A549 (cell line): Measurements from ENCODE around the gene DZANK1. TPM values are rescaled to one million over a fixed set of nuclear protein-coding genes. Genes with fewer than 3 reads are reported as not detected.

Experiments
- ATAC-seq, 2 experiments: fragments of 200-7000 bp in 1 of 2; fragments of >200 bp in 1 of 2; cut with Nextera tagmentation in 1 of 2; cut with Tn5 transposase in 1 of 2; 3 replicates each; pipeline versions ENCODE4 v1.8.0 to v1.9.1; 2018 to 2020; ENCODE audit warnings: mild to moderate bottlenecking in 1 of 2, moderate library complexity in 1 of 2
- CTCF ChIA-PET: fragments of 300-600 bp; sonication (Branson Sonifier 250); formaldehyde crosslinking; extraction: SDS; loops from one replicate; lab custom pipeline; 2021; ENCODE audit warnings: antibody characterized with exemption, inconsistent platforms; lab: Yijun Ruan, JAX
- POLR2A ChIA-PET: fragments of 350-600 bp; formaldehyde crosslinking; extraction: SDS; loops from one replicate; lab custom pipeline; 2021; ENCODE audit warnings: antibody characterized with exemption, inconsistent platforms; lab: Yijun Ruan, JAX
- DNase-seq, 2 experiments: peaks; one replicate each; pipeline versions ENCODE4 v3.0.0 to v3.0.0-alpha.2; 2011 to 2016; ENCODE audit warnings: low read depth in 1 of 2, low spot score in 1 of 2
- FAIRE-seq: peaks from 2 replicates; lab custom pipeline; 2011; peaks lifted over from hg19 to GRCh38; lab: Jason Lieb, UNC
- H3K27ac ChIP-seq, 2 experiments: fragments of >200 bp; sonication (Bioruptor Twin); formaldehyde crosslinking; 3 replicates each; pipeline ENCODE4 v1.5.1; 2016 to 2017
- H3K4me1 ChIP-seq: fragments of >200 bp; sonication (Bioruptor Twin); formaldehyde crosslinking; 3 replicates; pipeline ENCODE4 v1.6.1; 2016
- H3K4me2 ChIP-seq: fragments of >200 bp; sonication (Bioruptor Twin); formaldehyde crosslinking; 3 replicates; pipeline ENCODE4 v1.6.1; 2016
- H3K4me3 ChIP-seq: fragments of >200 bp; sonication (Bioruptor Twin); formaldehyde crosslinking; 3 replicates; pipeline ENCODE4 v1.5.1; 2016
- H3K9me3 ChIP-seq: fragments of >200 bp; sonication (Bioruptor Twin); formaldehyde crosslinking; 3 replicates; pipeline ENCODE4 v1.6.1; 2016
- BCL3 ChIP-seq: fragments of >200 bp; sonication (Bioruptor Twin); formaldehyde crosslinking; IDR thresholded peaks from 3 replicates; pipeline ENCODE4 v1.6.1; 2016
- BHLHE40 ChIP-seq: IDR thresholded peaks from 2 replicates; pipeline ENCODE4 v1.6.1; 2012; ENCODE audit warnings: low read depth, low read length, inconsistent platforms
- CBX2 ChIP-seq: fragments of 200-600 bp; sonication (generic); IDR thresholded peaks from 2 replicates; pipeline ENCODE4 v1.6.1; 2016; ENCODE audit warnings: low read depth, mild to moderate bottlenecking, borderline replicate concordance
- CBX8 ChIP-seq: fragments of 200-600 bp; sonication (generic); IDR thresholded peaks from 2 replicates; pipeline ENCODE4 v1.6.1; 2016
- CHD4 ChIP-seq: fragments of 200-600 bp; sonication (generic); IDR thresholded peaks from 2 replicates; pipeline ENCODE4 v1.6.1; 2016; ENCODE audit warnings: antibody characterized with exemption, mild to moderate bottlenecking, borderline replicate concordance
- CTCF ChIP-seq: fragments of >200 bp; sonication (Bioruptor Twin); formaldehyde crosslinking; IDR thresholded peaks from 3 replicates; pipeline ENCODE4 v1.5.1; 2016
- E2F6 ChIP-seq: IDR thresholded peaks from 2 replicates; pipeline ENCODE4 v1.6.1; 2012; ENCODE audit warnings: low read depth, borderline replicate concordance
- EHF ChIP-seq: fragments of 250-450 bp; sonication (Bioruptor Pico); IDR thresholded peaks from 2 replicates; pipeline ENCODE4 v1.5.0; 2020; ENCODE audit warnings: mild to moderate bottlenecking
- EHMT2 ChIP-seq: fragments of 200-600 bp; sonication (generic); IDR thresholded peaks from 2 replicates; pipeline ENCODE4 v1.6.1; 2016; ENCODE audit warnings: antibody characterized with exemption, low read depth, mild to moderate bottlenecking, moderate library complexity
- EP300 ChIP-seq, 2 experiments: fragments of >200 bp; sonication (Bioruptor Twin); formaldehyde crosslinking; IDR thresholded peaks; 2 replicates in 1 of 2; 3 replicates in 1 of 2; pipeline ENCODE4 v1.6.1; 2016 to 2017
- FOSL2 ChIP-seq, 2 experiments: fragments of 450-650 bp in 1 of 2; fragments of >200 bp in 1 of 2; sonication (Bioruptor Twin) in 1 of 2; formaldehyde crosslinking; IDR thresholded peaks; 2 replicates each; pipeline versions ENCODE4 v1.5.0 to v1.6.1; 2016 to 2020; ENCODE audit warnings: mild to moderate bottlenecking in 1 of 2, moderate library complexity in 1 of 2
- FOXS1 ChIP-seq: fragments of 250-450 bp; sonication (Bioruptor Pico); IDR thresholded peaks from 2 replicates; pipeline ENCODE4 v1.5.0; 2020; ENCODE audit warnings: mild to moderate bottlenecking, moderate library complexity
- HES2 ChIP-seq: fragments of >200 bp; sonication (Bioruptor Twin); formaldehyde crosslinking; IDR thresholded peaks from 2 replicates; pipeline ENCODE4 v1.6.1; 2016
- HMGXB4 ChIP-seq: fragments of 250-450 bp; sonication (Bioruptor Pico); IDR thresholded peaks from 2 replicates; pipeline ENCODE4 v1.5.0; 2021; ENCODE audit warnings: mild to moderate bottlenecking, moderate library complexity, borderline replicate concordance
- HOXA7 ChIP-seq: fragments of 250-450 bp; sonication (Bioruptor Pico); IDR thresholded peaks from 2 replicates; pipeline ENCODE4 v1.5.0; 2020; ENCODE audit warnings: mild to moderate bottlenecking, moderate library complexity
- HOXB5 ChIP-seq: fragments of 250-450 bp; sonication (Bioruptor Pico); IDR thresholded peaks from 2 replicates; pipeline ENCODE4 v1.5.0; 2020; ENCODE audit warnings: mild to moderate bottlenecking, moderate library complexity
- JUNB ChIP-seq: fragments of >200 bp; sonication (Bioruptor Twin); formaldehyde crosslinking; IDR thresholded peaks from 2 replicates; pipeline ENCODE4 v1.6.1; 2016
- MAFK ChIP-seq: fragments of 450-650 bp; IDR thresholded peaks from 2 replicates; pipeline ENCODE4 v1.6.1; 2014; ENCODE audit not compliant: partially characterized antibody
- MYC ChIP-seq: IDR thresholded peaks from 2 replicates; pipeline ENCODE4 v1.6.1; 2012; ENCODE audit warnings: mild to moderate bottlenecking, inconsistent platforms, low read length, improper control_type of control experiment, borderline replicate concordance
- PBX3 ChIP-seq: IDR thresholded peaks from 2 replicates; pipeline ENCODE4 v1.6.1; 2012
- POLR2A ChIP-seq: IDR thresholded peaks from 2 replicates; pipeline ENCODE4 v1.6.1; 2012; ENCODE audit warnings: mild to moderate bottlenecking, low read length
- RARB ChIP-seq: fragments of 250-450 bp; sonication (Bioruptor Pico); IDR thresholded peaks from 2 replicates; pipeline ENCODE4 v1.8.0; 2021; ENCODE audit warnings: mild to moderate bottlenecking, moderate library complexity
- RNF2 ChIP-seq: fragments of 200-600 bp; sonication (generic); IDR thresholded peaks from 2 replicates; pipeline ENCODE4 v1.6.1; 2016; ENCODE audit warnings: low read depth, mild to moderate bottlenecking, antibody characterized with exemption, moderate library complexity, borderline replicate concordance
- TP53 ChIP-seq: fragments of 250-450 bp; sonication (Bioruptor Pico); IDR thresholded peaks from 2 replicates; pipeline ENCODE4 v1.5.0; 2021; ENCODE audit warnings: mild to moderate bottlenecking, moderate library complexity
- USF2 ChIP-seq: fragments of 450-650 bp; IDR thresholded peaks from 2 replicates; pipeline ENCODE4 v1.6.1; 2014; ENCODE audit warnings: antibody characterized with exemption
- ZFP36 ChIP-seq: fragments of 450-650 bp; IDR thresholded peaks from 2 replicates; pipeline ENCODE4 v1.6.1; 2014; ENCODE audit warnings: borderline replicate concordance; ENCODE audit not compliant: partially characterized antibody
- WGBS: methylation state at CpG from one replicate; pipeline ENCODE4 v1.1.6; 2017; ENCODE audit errors: missing lambda C conversion rate; 5-methylcytosine and 5-hydroxymethylcytosine counted together
- polyA plus RNA-seq, 4 experiments: library from polyadenylated mRNA; depleted of rRNA in 3 of 4; stranded (reverse); fragments of >200 nt; fragmentation: RNase III in 1 of 4; extraction: RNeasy Plus Mini Kit Qiagen cat#74134 plus additional on column Dnase treatment in 1 of 4; gene quantifications; 2 replicates in 3 of 4; 3 replicates in 1 of 4; pipeline ENCODE4 v1.2.3, GENCODE V29; 2011 to 2017

DZANK1 gene
- polyA plus RNA-seq, 2 of the 4 experiments (the other 2 are of a cell fraction): 3.5 to 5.1 TPM

GRCh38 chr20:18496042-18496441, 29.2 kb upstream of the DZANK1 start:
- DNase-seq: no peak
- Histone ChIP-seq H3K9me3 (no peaks in the 10 kb centered on the region), H3K27ac (peak overlapping the region in 1 of 2 experiments; percentile 87; a peak in 3 of 6 replicates), H3K4me2 (peak overlapping the region; percentile 87), H3K4me3 (peak overlapping the region; percentile 70), H3K4me1 (peaks cover 12% of the 10 kb centered on the region)
- no peak for FAIRE-seq
- no peak for TF ChIP-seq RNF2
- no peak for TF ChIP-seq CBX8
- TF ChIP-seq PBX3: no peak
- TF ChIP-seq E2F6: no peak
- no peak for TF ChIP-seq TP53 (CRISPR knock-in tag)
- no peak for TF ChIP-seq FOXS1 (CRISPR knock-in tag)
- no peak for TF ChIP-seq BHLHE40
- no peak for TF ChIP-seq MYC
- no peak for TF ChIP-seq EHF (CRISPR knock-in tag)
- TF ChIP-seq FOSL2 (IDR thresholded peaks at IDR 0.05): no peak
- no peak for TF ChIP-seq FOSL2 (CRISPR knock-in tag; IDR thresholded peaks at IDR 0.05)
- no peak for TF ChIP-seq HMGXB4
- TF ChIP-seq BCL3: no peak
- TF ChIP-seq EP300 (IDR thresholded peaks at IDR 0.05): no peak
- no peak for TF ChIP-seq RARB (CRISPR knock-in tag)
- TF ChIP-seq POLR2A: no peak
- TF ChIP-seq HOXA7 (CRISPR knock-in tag): no peak
- no peak for TF ChIP-seq MAFK
- no peak for ATAC-seq
- ChIA-PET CTCF (interaction anchor here (0.8 to 2.8 kb wide), 5 partner anchors 10 to 967 kb away, joined by 3 to 15 read pairs (median 3); partner anchors contain the start of gene SEC23B), POLR2A (interaction anchor here (0.5 to 4.7 kb wide), 5 partner anchors 9 to 1087 kb away, joined by 3 to 75 read pairs (median 3); partner anchors contain the start of genes DZANK1, POLR3F and SEC23B)
- 33% methylated on average over 7 of the region's 7 CpGs for WGBS

- FAIRE-seq (no peak), DNase-seq (no peak), ATAC-seq (no peak)
- H3K27ac ChIP-seq: no peak overlapping the region
- CTCF ChIA-PET: no interaction called here
- H3K4me2 ChIP-seq: no peak overlapping the region
- no peaks in the 10 kb centered on the region for H3K4me1 ChIP-seq
- 93% methylated on average over 3 of the region's 3 CpGs for WGBS
- POLR2A ChIA-PET: no interaction called here
- H3K9me3 ChIP-seq: no peaks in the 10 kb centered on the region
- TF ChIP-seq POLR2A: no peak
- no peak for TF ChIP-seq HOXB5
- TF ChIP-seq CTCF: no peak
- no peak for TF ChIP-seq EHMT2
- TF ChIP-seq CHD4: no peak
- TF ChIP-seq TP53 (CRISPR knock-in tag): no peak
- no peak for TF ChIP-seq CBX2
- no peak for TF ChIP-seq MAFK
- no peak for TF ChIP-seq EP300 (IDR thresholded peaks at IDR 0.05)
- TF ChIP-seq USF2: no peak
- no peak for TF ChIP-seq CBX8
- no peak for TF ChIP-seq ZFP36
- no peak for TF ChIP-seq FOSL2 (IDR thresholded peaks at IDR 0.05)
- no peak for TF ChIP-seq FOSL2 (CRISPR knock-in tag; IDR thresholded peaks at IDR 0.05)
- TF ChIP-seq HES2: no peak
- no peak for TF ChIP-seq E2F6
- TF ChIP-seq JUNB: no peak
- H3K4me3 ChIP-seq: no peak overlapping the region
Observed at GRCh38 chr20:18488301-18488700, 21.5 kb upstream of the DZANK1 start.
